Measurements from ENCODE around the gene TMEM203. TPM values are rescaled to one million over a fixed set of nuclear protein-coding genes. Genes with fewer than 3 reads are reported as not detected.
A peak's percentile ranks its signal among the peaks of the same experiment; 100 is the strongest.

The TMEM203 gene
- total and polyA plus RNA-seq, 2 of the 13 experiments (the other 11 are each of a cell fraction or from before 2014, with no cell fraction given): 23.4 to 36.7 TPM

DNA sequence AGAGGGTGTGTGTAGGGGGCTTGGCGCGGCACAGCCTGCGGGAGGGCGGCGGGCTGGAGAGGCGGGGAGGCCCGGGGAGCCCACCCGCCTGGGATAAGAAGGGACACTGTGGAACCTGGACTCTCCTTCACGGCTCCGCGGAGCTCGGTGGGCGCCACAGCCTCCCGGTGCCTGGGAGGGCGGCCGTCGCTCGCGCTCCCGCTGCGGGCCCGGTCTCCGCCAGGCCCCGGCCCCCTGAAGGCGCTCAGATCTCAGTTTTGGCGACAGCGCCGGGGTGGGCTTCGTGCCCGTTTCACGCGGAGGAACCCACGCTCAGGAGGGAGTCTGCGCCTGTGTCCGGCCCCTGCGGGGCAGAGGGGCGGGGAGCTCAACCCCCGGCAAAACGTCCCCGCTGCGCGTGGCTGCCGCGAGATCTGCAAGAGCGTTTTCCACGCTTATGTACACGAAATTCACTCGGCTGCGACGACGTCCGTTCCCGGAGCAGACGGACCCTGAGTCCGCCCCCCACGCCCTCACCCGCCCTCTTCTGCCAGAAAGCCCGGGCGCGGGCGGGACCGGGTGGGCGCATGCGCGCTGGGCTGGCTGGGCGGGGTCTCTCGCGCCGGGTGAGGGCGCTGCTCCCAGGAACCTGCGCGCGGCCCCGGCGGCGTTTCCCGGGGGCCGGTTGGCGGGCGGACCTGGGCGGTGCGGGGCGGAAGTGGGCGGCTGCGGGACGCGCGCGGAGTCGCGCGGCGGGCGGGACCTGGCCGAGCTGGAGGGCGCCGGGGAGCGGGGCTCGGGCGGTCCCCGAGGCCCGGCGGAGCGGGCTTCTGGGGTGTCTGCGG, 49.4 kb upstream of the TMEM203 start, which contains the start of gene NELFB (continued):
- no peak for TF ChIP-seq ZNF552 (CRISPR knock-in tag; IDR thresholded peaks at IDR 0.05; ENCODE audit: borderline replicate concordance)
- TF ChIP-seq, protein P1, sequence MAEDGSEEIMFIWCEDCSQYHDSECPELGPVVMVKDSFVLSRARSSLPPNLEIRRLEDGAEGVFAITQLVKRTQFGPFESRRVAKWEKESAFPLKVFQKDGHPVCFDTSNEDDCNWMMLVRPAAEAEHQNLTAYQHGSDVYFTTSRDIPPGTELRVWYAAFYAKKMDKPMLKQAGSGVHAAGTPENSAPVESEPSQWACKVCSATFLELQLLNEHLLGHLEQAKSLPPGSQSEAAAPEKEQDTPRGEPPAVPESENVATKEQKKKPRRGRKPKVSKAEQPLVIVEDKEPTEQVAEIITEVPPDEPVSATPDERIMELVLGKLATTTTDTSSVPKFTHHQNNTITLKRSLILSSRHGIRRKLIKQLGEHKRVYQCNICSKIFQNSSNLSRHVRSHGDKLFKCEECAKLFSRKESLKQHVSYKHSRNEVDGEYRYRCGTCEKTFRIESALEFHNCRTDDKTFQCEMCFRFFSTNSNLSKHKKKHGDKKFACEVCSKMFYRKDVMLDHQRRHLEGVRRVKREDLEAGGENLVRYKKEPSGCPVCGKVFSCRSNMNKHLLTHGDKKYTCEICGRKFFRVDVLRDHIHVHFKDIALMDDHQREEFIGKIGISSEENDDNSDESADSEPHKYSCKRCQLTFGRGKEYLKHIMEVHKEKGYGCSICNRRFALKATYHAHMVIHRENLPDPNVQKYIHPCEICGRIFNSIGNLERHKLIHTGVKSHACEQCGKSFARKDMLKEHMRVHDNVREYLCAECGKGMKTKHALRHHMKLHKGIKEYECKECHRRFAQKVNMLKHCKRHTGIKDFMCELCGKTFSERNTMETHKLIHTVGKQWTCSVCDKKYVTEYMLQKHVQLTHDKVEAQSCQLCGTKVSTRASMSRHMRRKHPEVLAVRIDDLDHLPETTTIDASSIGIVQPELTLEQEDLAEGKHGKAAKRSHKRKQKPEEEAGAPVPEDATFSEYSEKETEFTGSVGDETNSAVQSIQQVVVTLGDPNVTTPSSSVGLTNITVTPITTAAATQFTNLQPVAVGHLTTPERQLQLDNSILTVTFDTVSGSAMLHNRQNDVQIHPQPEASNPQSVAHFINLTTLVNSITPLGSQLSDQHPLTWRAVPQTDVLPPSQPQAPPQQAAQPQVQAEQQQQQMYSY (CRISPR knock-in tag; IDR thresholded peaks at IDR 0.05): peak; percentile 61
- TF ChIP-seq MTA3 (CRISPR knock-in tag; IDR thresholded peaks at IDR 0.05): no peak
- TF ChIP-seq, protein P2, sequence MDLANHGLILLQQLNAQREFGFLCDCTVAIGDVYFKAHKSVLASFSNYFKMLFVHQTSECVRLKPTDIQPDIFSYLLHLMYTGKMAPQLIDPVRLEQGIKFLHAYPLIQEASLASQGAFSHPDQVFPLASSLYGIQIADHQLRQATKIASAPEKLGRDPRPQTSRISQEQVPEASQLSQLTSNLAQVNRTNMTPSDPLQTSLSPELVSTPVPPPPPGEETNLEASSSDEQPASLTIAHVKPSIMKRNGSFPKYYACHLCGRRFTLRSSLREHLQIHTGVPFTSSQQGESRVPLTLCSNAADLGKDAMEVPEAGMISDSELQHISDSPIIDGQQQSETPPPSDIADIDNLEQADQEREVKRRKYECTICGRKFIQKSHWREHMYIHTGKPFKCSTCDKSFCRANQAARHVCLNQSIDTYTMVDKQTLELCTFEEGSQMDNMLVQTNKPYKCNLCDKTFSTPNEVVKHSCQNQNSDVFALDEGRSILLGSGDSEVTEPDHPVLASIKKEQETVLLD (CRISPR knock-in tag; IDR thresholded peaks at IDR 0.05; ENCODE audit: low read depth): peak; percentile 89
- TF ChIP-seq, protein P3, sequence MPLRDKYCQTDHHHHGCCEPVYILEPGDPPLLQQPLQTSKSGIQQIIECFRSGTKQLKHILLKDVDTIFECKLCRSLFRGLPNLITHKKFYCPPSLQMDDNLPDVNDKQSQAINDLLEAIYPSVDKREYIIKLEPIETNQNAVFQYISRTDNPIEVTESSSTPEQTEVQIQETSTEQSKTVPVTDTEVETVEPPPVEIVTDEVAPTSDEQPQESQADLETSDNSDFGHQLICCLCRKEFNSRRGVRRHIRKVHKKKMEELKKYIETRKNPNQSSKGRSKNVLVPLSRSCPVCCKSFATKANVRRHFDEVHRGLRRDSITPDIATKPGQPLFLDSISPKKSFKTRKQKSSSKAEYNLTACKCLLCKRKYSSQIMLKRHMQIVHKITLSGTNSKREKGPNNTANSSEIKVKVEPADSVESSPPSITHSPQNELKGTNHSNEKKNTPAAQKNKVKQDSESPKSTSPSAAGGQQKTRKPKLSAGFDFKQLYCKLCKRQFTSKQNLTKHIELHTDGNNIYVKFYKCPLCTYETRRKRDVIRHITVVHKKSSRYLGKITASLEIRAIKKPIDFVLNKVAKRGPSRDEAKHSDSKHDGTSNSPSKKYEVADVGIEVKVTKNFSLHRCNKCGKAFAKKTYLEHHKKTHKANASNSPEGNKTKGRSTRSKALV (CRISPR knock-in tag; IDR thresholded peaks at IDR 0.05): no peak
- TF ChIP-seq RFX1 (IDR thresholded peaks at IDR 0.05): no peak
- TF ChIP-seq ZNF703 (CRISPR knock-in tag; IDR thresholded peaks at IDR 0.05; ENCODE audit: borderline replicate concordance): no peak
- TF ChIP-seq ZNF709 (CRISPR knock-in tag; IDR thresholded peaks at IDR 0.05): peak; percentile 71; the same call in 1 of the 2 replicates
- TF ChIP-seq, protein P4, sequence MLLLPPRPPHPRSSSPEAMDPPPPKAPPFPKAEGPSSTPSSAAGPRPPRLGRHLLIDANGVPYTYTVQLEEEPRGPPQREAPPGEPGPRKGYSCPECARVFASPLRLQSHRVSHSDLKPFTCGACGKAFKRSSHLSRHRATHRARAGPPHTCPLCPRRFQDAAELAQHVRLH (CRISPR knock-in tag; IDR thresholded peaks at IDR 0.05; ENCODE audit: borderline replicate concordance, low read depth): no peak
- TF ChIP-seq SAFB2 (CRISPR knock-in tag; IDR thresholded peaks at IDR 0.05; ENCODE audit: borderline replicate concordance, low read depth): no peak; the same call in 1 of the 2 replicates
- no peak for TF ChIP-seq ZNF773 (CRISPR knock-in tag; IDR thresholded peaks at IDR 0.05; ENCODE audit: borderline replicate concordance)
- no peak for TF ChIP-seq ZNF546 (CRISPR knock-in tag; conservative IDR thresholded peaks at IDR 0.05)
- TF ChIP-seq, protein P5, sequence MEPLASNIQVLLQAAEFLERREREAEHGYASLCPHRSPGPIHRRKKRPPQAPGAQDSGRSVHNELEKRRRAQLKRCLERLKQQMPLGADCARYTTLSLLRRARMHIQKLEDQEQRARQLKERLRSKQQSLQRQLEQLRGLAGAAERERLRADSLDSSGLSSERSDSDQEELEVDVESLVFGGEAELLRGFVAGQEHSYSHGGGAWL (CRISPR knock-in tag; IDR thresholded peaks at IDR 0.05): peak; percentile 33; the same call in 1 of the 2 replicates
- TF ChIP-seq SPEN (CRISPR knock-in tag; IDR thresholded peaks at IDR 0.05; ENCODE audit: low read depth): peak; percentile 54
- peak; percentile 60 for TF ChIP-seq ERF (CRISPR knock-in tag; IDR thresholded peaks at IDR 0.05)
- TF ChIP-seq MTA1 (CRISPR knock-in tag; IDR thresholded peaks at IDR 0.05; ENCODE audit: borderline replicate concordance): no peak; the same call in 1 of the 2 replicates
- TF ChIP-seq, protein P6, sequence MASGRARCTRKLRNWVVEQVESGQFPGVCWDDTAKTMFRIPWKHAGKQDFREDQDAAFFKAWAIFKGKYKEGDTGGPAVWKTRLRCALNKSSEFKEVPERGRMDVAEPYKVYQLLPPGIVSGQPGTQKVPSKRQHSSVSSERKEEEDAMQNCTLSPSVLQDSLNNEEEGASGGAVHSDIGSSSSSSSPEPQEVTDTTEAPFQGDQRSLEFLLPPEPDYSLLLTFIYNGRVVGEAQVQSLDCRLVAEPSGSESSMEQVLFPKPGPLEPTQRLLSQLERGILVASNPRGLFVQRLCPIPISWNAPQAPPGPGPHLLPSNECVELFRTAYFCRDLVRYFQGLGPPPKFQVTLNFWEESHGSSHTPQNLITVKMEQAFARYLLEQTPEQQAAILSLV (CRISPR knock-in tag; IDR thresholded peaks at IDR 0.05; ENCODE audit: borderline replicate concordance): 0 out of 2 replicates have a peak, but pooled peaks have one; percentile 38
- TF ChIP-seq ZMYM4 (CRISPR knock-in tag; IDR thresholded peaks at IDR 0.05): peak; percentile 29; the same call in 1 of the 2 replicates
- no peak for TF ChIP-seq BCL6 (CRISPR knock-in tag; IDR thresholded peaks at IDR 0.05)
- TF ChIP-seq ZKSCAN1 (IDR thresholded peaks at IDR 0.05; ENCODE audit: low read length): no peak
